A204.1 (cell line): ENCODE results near the gene FAM228A.
"Not testable (repeated sequence)": the region's sequence is repeated elsewhere in the genome, so short reads cannot be mapped to it uniquely, and the experiment has no call there.

Source experiments
- FAIRE-seq: peaks from 2 replicates; lab custom pipeline; 2012; peaks lifted over from hg19 to GRCh38; lab: Jason Lieb, UNC

FAM228A gene

GRCh38 chr2:24174851-24175277 is at the start of gene FAM228A:
TSS of gene FAM228A (plus strand) at chr2:24175053. CDS start at chr2:24175481, 428 bp downstream.
- no peak for FAIRE-seq

- no peak for FAIRE-seq
Observed at GRCh38 chr2:24125956-24126355, 48.9 kb upstream of the FAM228A start.

GRCh38 chr2:24132543-24132942 is 42.3 kb upstream of the FAM228A start:
- no peak for FAIRE-seq

GRCh38 chr2:24140305-24140704 is 34.5 kb upstream of the FAM228A start:
- FAIRE-seq: not testable (repeated sequence)

- FAIRE-seq: no peak
Observed at GRCh38 chr2:24147364-24147763, 27.5 kb upstream of the FAM228A start.

- FAIRE-seq: no peak
Observed at GRCh38 chr2:24152413-24153197, 22.2 kb upstream of the FAM228A start.

- FAIRE-seq: no peak
Observed at GRCh38 chr2:24153478-24153877, 21.4 kb upstream of the FAM228A start.

GRCh38 chr2:24158131-24158530 is 16.7 kb upstream of the FAM228A start:
- no peak for FAIRE-seq

GRCh38 chr2:24159708-24160107 is 15.1 kb upstream of the FAM228A start:
- no peak for FAIRE-seq

GRCh38 chr2:24160761-24161160 is 14.1 kb upstream of the FAM228A start:
- FAIRE-seq: no peak

- FAIRE-seq: no peak
Observed at GRCh38 chr2:24162494-24162893, 12.4 kb upstream of the FAM228A start.

GRCh38 chr2:24163186-24163585 is 11.7 kb upstream of the FAM228A start:
- FAIRE-seq: no peak

- FAIRE-seq: no peak
Observed at GRCh38 chr2:24163601-24164000, 11.3 kb upstream of the FAM228A start.

- FAIRE-seq: no peak
Observed at GRCh38 chr2:24164416-24164973, 10.4 kb upstream of the FAM228A start.

GRCh38 chr2:24169023-24169422 is 5.8 kb upstream of the FAM228A start:
- FAIRE-seq: no peak

GRCh38 chr2:24175631-24176187 is 856 bp downstream of the FAM228A start:
- FAIRE-seq: no peak

GRCh38 chr2:24176326-24176725 is 1.5 kb downstream of the FAM228A start:
- no peak for FAIRE-seq

- no peak for FAIRE-seq
Observed at GRCh38 chr2:24179683-24180082, 4.8 kb downstream of the FAM228A start.

GRCh38 chr2:24181849-24182248 is 7.0 kb downstream of the FAM228A start:
- FAIRE-seq: no peak

GRCh38 chr2:24182507-24182906 is 7.7 kb downstream of the FAM228A start:
- FAIRE-seq: no peak

- no peak for FAIRE-seq
Observed at GRCh38 chr2:24183366-24184069, 8.7 kb downstream of the FAM228A start.

GRCh38 chr2:24189551-24189950 is 14.7 kb downstream of the FAM228A start:
- FAIRE-seq: no peak

GRCh38 chr2:24190503-24190902 is 15.7 kb downstream of the FAM228A start:
- no peak for FAIRE-seq
